Uterus (tissue), 2 donors: ENCODE data around the gene TMEM156.

Source experiments
- POLR2A ChIP-seq, 2 donors: fragments of 450-650 bp; IDR thresholded peaks; one replicate each; pipeline ENCODE4 v1.6.1; 2016; ENCODE audit warnings: antibody characterized with exemption in 2 of 2, mild to moderate bottlenecking in 1 of 2, moderate library complexity in 1 of 2
- TF ChIP-seq, protein P1 (sequence below), 4 experiments: fragments of 200-600 bp in 2 of 4; fragments of 450-650 bp in 2 of 4; sonication (generic) in 2 of 4; IDR thresholded peaks; one replicate each; pipeline ENCODE4 v1.5.1; 2016 to 2019; ENCODE audit warnings: antibody characterized with exemption in 4 of 4, mild to moderate bottlenecking in 2 of 4, moderate library complexity in 1 of 4

DNA sequence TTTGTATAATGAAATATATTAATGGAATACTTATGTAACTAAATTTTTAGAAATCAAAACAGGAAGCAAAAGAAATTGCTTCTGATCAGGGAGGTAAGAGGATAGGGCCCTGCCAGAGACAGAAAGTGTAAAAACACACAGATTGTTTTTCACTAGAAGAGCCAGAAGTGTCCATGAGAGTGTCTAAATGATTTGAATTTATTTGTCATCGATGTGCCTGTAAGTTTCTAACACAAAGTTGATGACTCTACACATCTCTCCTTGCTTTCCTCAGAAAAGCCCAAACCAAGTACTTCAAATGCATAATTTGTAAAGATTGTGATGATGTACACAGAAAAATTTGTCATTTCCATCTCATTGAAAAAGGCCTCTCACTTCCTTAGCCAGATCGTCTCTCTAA, 80.6 kb downstream of the TMEM156 start:
- TF ChIP-seq, protein P1, sequence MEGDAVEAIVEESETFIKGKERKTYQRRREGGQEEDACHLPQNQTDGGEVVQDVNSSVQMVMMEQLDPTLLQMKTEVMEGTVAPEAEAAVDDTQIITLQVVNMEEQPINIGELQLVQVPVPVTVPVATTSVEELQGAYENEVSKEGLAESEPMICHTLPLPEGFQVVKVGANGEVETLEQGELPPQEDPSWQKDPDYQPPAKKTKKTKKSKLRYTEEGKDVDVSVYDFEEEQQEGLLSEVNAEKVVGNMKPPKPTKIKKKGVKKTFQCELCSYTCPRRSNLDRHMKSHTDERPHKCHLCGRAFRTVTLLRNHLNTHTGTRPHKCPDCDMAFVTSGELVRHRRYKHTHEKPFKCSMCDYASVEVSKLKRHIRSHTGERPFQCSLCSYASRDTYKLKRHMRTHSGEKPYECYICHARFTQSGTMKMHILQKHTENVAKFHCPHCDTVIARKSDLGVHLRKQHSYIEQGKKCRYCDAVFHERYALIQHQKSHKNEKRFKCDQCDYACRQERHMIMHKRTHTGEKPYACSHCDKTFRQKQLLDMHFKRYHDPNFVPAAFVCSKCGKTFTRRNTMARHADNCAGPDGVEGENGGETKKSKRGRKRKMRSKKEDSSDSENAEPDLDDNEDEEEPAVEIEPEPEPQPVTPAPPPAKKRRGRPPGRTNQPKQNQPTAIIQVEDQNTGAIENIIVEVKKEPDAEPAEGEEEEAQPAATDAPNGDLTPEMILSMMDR (IDR thresholded peaks at IDR 0.05): no peak
- TF ChIP-seq POLR2A (IDR thresholded peaks at IDR 0.05): no peak
